GM12878 (cell line): Measurements from ENCODE around the gene DNAJC6. TPM values are rescaled to one million over a fixed set of nuclear protein-coding genes. Genes with fewer than 3 reads are reported as not detected.

Source experiments
- ATAC-seq: fragments of 200-7000 bp; cut with Tn5 transposase; 3 replicates; pipeline ENCODE4 v1.9.1; 2020; ENCODE audit warnings: mild to moderate bottlenecking, moderate library complexity
- BruUV-seq: library from RNA; stranded (reverse); fragments of 400-500 nt; replicated peaks from 2 replicates; lab custom pipeline; 2021; lab: Mats Ljungman, UMichigan
- CTCF ChIA-PET: fragments of 300-600 bp; sonication (Branson Sonifier 250); formaldehyde crosslinking; extraction: SDS; loops from one replicate; lab custom pipeline; 2021; ENCODE audit warnings: inconsistent platforms; lab: Yijun Ruan, JAX
- POLR2A ChIA-PET: fragments of 350-600 bp; formaldehyde crosslinking; extraction: SDS; loops from one replicate; lab custom pipeline; 2021; ENCODE audit warnings: inconsistent platforms; lab: Charles Lee
- RAD21 ChIA-PET: fragments of 300-600 bp; sonication (Branson Sonifier 250); formaldehyde crosslinking; loops from one replicate; lab custom pipeline; 2023; ENCODE audit warnings: antibody characterized with exemption; ENCODE audit not compliant: unreplicated experiment; lab: Charles Lee
- SMC1A ChIA-PET: fragments of 300-600 bp; sonication (Branson Sonifier 250); formaldehyde crosslinking; loops from one replicate; lab custom pipeline; 2023; ENCODE audit not compliant: unreplicated experiment, uncharacterized antibody; lab: Charles Lee
- DNase-seq: peaks from one replicate; pipeline ENCODE4 v3.0.0-alpha.2; 2011; ENCODE audit warnings: low read depth, low spot score
- FAIRE-seq: peaks from 3 replicates; lab custom pipeline; 2011; peaks lifted over from hg19 to GRCh38; lab: Jason Lieb, UNC
- H2AFZ ChIP-seq: 2 replicates; pipeline ENCODE4 v1.6.0; 2011; ENCODE audit warnings: low read depth, low read length, control low read depth; ENCODE audit not compliant: control insufficient read depth
- H3K27ac ChIP-seq: 2 replicates; pipeline ENCODE4 v1.5.1; 2011; ENCODE audit warnings: control low read depth; ENCODE audit not compliant: control insufficient read depth, insufficient read depth
- H3K27me3 ChIP-seq, 2 experiments: replicated peaks in 1 of 2; 2 replicates each; pipeline versions ENCODE4 v1.6.0 to v1.6.1; 2011; ENCODE audit warnings: low read length in 1 of 2; ENCODE audit not compliant: control insufficient read depth in 2 of 2, insufficient read depth in 2 of 2
- H3K36me3 ChIP-seq, 2 experiments: 2 replicates each; pipeline ENCODE4 v1.5.1; 2011; ENCODE audit warnings: low read length in 1 of 2; ENCODE audit not compliant: control insufficient read depth in 2 of 2, insufficient read depth in 2 of 2
- H3K4me1 ChIP-seq: 2 replicates; pipeline ENCODE4 v1.6.1; 2011; ENCODE audit warnings: mild to moderate bottlenecking, low read length, moderate library complexity, mixed read lengths; ENCODE audit not compliant: control insufficient read depth, insufficient read depth
- H3K4me2 ChIP-seq: 2 replicates; pipeline ENCODE4 v1.6.0; 2011; ENCODE audit warnings: control low read depth; ENCODE audit not compliant: control insufficient read depth, insufficient read depth
- H3K4me3 ChIP-seq: fragments of 200-600 bp; sonication (generic); 2 replicates; pipeline ENCODE4 v1.5.1; 2016
- H3K79me2 ChIP-seq: 2 replicates; pipeline ENCODE4 v1.6.0; 2011; ENCODE audit warnings: low read length; ENCODE audit not compliant: control insufficient read depth, insufficient read depth
- H3K9ac ChIP-seq: 2 replicates; pipeline ENCODE4 v1.8.0; 2011; ENCODE audit warnings: low read length, control low read depth, mixed read lengths; ENCODE audit not compliant: control insufficient read depth, insufficient read depth
- H3K9me3 ChIP-seq: replicated peaks from 3 replicates; pipeline ENCODE4 v1.5.1; 2011; ENCODE audit warnings: mild to moderate bottlenecking, low read length; ENCODE audit not compliant: control insufficient read depth, insufficient read depth
- H4K20me1 ChIP-seq: 2 replicates; pipeline ENCODE4 v1.6.0; 2011; ENCODE audit not compliant: control insufficient read depth, insufficient read depth
- CBFB ChIP-seq: IDR thresholded peaks from 2 replicates; pipeline ENCODE4 v1.6.1; 2016; ENCODE audit warnings: antibody characterized with exemption, low read depth
- CBX3 ChIP-seq: fragments of 200-600 bp; sonication (generic); IDR thresholded peaks from 2 replicates; pipeline ENCODE4 v1.6.1; 2016; ENCODE audit warnings: low read depth, borderline replicate concordance
- EP300 ChIP-seq, 2 experiments: fragments of 150-350 bp in 1 of 2; IDR thresholded peaks; 2 replicates each; pipeline ENCODE4 v1.6.1; 2011 to 2012; ENCODE audit warnings: low read depth in 2 of 2, low read length in 2 of 2, borderline replicate concordance in 1 of 2, improper control_type of control experiment in 1 of 2, inconsistent platforms in 1 of 2; ENCODE audit not compliant: control insufficient read depth in 1 of 2
- ETV6 ChIP-seq, 2 experiments: fragments of 450-650 bp in 1 of 2; IDR thresholded peaks in 1 of 2; conservative IDR thresholded peaks in 1 of 2; 2 replicates each; pipeline ENCODE4 v1.6.1; 2014; ENCODE audit warnings: antibody characterized with exemption in 1 of 2, borderline replicate concordance in 1 of 2, low read depth in 1 of 2, mild to moderate bottlenecking in 1 of 2, moderate library complexity in 1 of 2
- NR2C1 ChIP-seq: fragments of 450-650 bp; IDR thresholded peaks from 2 replicates; pipeline ENCODE4 v1.6.1; 2017; ENCODE audit warnings: antibody characterized with exemption, mild to moderate bottlenecking, moderate library complexity
- RELA ChIP-seq: fragments of 450-650 bp; IDR thresholded peaks from 2 replicates; pipeline ENCODE4 v1.8.0; 2014; ENCODE audit warnings: borderline replicate concordance; ENCODE audit not compliant: partially characterized antibody
- RUNX3 ChIP-seq: IDR thresholded peaks from 2 replicates; pipeline ENCODE4 v1.6.1; 2012; ENCODE audit warnings: low read length, inconsistent platforms
- TAF1 ChIP-seq: IDR thresholded peaks from 2 replicates; pipeline ENCODE4 v1.6.1; 2011; ENCODE audit warnings: mild to moderate bottlenecking, low read depth, low read length, borderline replicate concordance
- YY1 ChIP-seq: IDR thresholded peaks from 2 replicates; pipeline ENCODE4 v1.6.1; 2011; ENCODE audit warnings: low read depth, mild to moderate bottlenecking, low read length
- ZSCAN29 ChIP-seq: fragments of 450-650 bp; IDR thresholded peaks from 2 replicates; pipeline ENCODE4 v1.6.1; 2017; ENCODE audit warnings: mild to moderate bottlenecking, moderate library complexity
- ZZZ3 ChIP-seq: IDR thresholded peaks from 2 replicates; pipeline ENCODE4 v1.6.1; 2011; ENCODE audit warnings: low read depth; ENCODE audit not compliant: control insufficient read depth, insufficient read length
- WGBS: methylation state at CpG from one replicate; pipeline ENCODE4 v1.1.6; 2016; ENCODE audit warnings: low lambda C conversion rate; ENCODE audit not compliant: insufficient replicate concordance, insufficient coverage; ENCODE audit errors: missing lambda C conversion rate; 5-methylcytosine and 5-hydroxymethylcytosine counted together
- in situ Hi-C: fragments of 300-500 bp; cut with MboI; formaldehyde crosslinking; loops from 9 replicates; pipeline ENCODE4 v1.14.3; 2018; ENCODE audit warnings: mixed read lengths
- intact Hi-C: fragments of 100-400 bp; cut with micrococcal nuclease; formaldehyde crosslinking; loops from one replicate; pipeline ENCODE4 v1.14.2; 2022; ENCODE audit not compliant: unreplicated experiment
- polyA plus RNA-seq, 11 experiments: library from polyadenylated mRNA; depleted of rRNA in 4 of 11; unstranded in 6 of 11; stranded (reverse) in 5 of 11; fragments of >200 nt; fragmentation: Nextera tagmentation in 4 of 11; fragmentation: Illumina TruSeq in 1 of 11; extraction: Ambion mirVana in 4 of 11; extraction: Trizol in 1 of 11; gene quantifications; 1 replicate in 1 of 11; 2 replicates in 10 of 11; pipeline versions ENCODE4 v1.2.1 to v1.2.3, GENCODE V29; 2011 to 2016; ENCODE audit warnings: inconsistent platforms in 2 of 11, missing spikeins in 2 of 11, low read depth in 1 of 11
- total RNA-seq, 4 experiments: library from RNA; depleted of rRNA in 3 of 4; stranded (reverse); fragments of >200 nt in 3 of 4; fragmentation: Illumina TruSeq in 1 of 4; extraction: Trizol in 1 of 4; gene quantifications; 2 replicates each; pipeline versions ENCODE4 v1.2.1 to v1.2.3, GENCODE V29; 2013 to 2021
- TF ChIP-seq, protein P1 (sequence below): fragments of 450-650 bp; IDR thresholded peaks from 2 replicates; pipeline ENCODE4 v1.6.1; 2017; ENCODE audit warnings: mild to moderate bottlenecking, moderate library complexity
- TF ChIP-seq, protein P2 (sequence below): IDR thresholded peaks from 2 replicates; pipeline ENCODE4 v1.6.1; 2011; ENCODE audit warnings: borderline replicate concordance, low read depth, mild to moderate bottlenecking, moderate library complexity, low read length; ENCODE audit not compliant: insufficient read depth, poor library complexity, severe bottlenecking
- TF ChIP-seq, protein P3 (sequence below): IDR thresholded peaks from 2 replicates; pipeline ENCODE4 v1.6.1; 2012; ENCODE audit warnings: low read depth, low read length, improper control_type of control experiment

DNAJC6 gene
- total and polyA plus RNA-seq, 10 of the 15 experiments (the other 5 are each of a cell fraction or from before 2014, with no cell fraction given): 0.08 to 4.3 (median 2.7) TPM

DNA sequence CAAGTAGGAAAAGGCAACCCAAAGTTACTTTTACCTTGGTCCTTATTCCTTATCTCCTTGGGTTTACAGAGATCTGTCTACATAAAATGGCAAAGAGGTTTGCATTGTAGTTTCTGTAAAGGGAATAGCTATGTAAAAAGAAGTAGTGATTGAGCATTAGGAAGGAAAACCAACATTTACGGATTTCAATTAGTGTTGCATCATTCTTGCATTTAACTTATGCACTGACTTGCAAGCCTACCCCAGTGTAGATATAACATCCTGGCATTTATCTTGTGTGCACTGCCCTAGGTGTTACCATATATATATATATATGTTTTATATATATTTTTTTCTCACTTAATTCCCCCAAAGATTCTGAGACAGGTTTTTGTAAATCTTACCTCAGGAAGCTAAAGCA is 107.4 kb downstream of the DNAJC6 start:
- H3K4me3 ChIP-seq: no peak overlapping the region
- in situ Hi-C loops: no loop called here
- H2AFZ ChIP-seq: no peak overlapping the region
- no peak overlapping the region for H3K27ac ChIP-seq
- H3K4me1 ChIP-seq: peaks cover 6% of the 10 kb centered on the region
- H3K36me3 ChIP-seq: no peaks in the 10 kb centered on the region
- no peak for TF ChIP-seq TAF1
- no peak for TF ChIP-seq NR2C1
- no peak for TF ChIP-seq YY1
- TF ChIP-seq EP300 (IDR thresholded peaks at IDR 0.05; ENCODE audit: borderline replicate concordance in 1 of 2, control insufficient read depth in 1 of 2, low read depth in 2 of 2, low read length in 2 of 2): no peak
- no peak for TF ChIP-seq ZZZ3
- no peak for TF ChIP-seq ZSCAN29
- no peak for TF ChIP-seq CBX3
- no peak for TF ChIP-seq RUNX3
- TF ChIP-seq, protein P1, sequence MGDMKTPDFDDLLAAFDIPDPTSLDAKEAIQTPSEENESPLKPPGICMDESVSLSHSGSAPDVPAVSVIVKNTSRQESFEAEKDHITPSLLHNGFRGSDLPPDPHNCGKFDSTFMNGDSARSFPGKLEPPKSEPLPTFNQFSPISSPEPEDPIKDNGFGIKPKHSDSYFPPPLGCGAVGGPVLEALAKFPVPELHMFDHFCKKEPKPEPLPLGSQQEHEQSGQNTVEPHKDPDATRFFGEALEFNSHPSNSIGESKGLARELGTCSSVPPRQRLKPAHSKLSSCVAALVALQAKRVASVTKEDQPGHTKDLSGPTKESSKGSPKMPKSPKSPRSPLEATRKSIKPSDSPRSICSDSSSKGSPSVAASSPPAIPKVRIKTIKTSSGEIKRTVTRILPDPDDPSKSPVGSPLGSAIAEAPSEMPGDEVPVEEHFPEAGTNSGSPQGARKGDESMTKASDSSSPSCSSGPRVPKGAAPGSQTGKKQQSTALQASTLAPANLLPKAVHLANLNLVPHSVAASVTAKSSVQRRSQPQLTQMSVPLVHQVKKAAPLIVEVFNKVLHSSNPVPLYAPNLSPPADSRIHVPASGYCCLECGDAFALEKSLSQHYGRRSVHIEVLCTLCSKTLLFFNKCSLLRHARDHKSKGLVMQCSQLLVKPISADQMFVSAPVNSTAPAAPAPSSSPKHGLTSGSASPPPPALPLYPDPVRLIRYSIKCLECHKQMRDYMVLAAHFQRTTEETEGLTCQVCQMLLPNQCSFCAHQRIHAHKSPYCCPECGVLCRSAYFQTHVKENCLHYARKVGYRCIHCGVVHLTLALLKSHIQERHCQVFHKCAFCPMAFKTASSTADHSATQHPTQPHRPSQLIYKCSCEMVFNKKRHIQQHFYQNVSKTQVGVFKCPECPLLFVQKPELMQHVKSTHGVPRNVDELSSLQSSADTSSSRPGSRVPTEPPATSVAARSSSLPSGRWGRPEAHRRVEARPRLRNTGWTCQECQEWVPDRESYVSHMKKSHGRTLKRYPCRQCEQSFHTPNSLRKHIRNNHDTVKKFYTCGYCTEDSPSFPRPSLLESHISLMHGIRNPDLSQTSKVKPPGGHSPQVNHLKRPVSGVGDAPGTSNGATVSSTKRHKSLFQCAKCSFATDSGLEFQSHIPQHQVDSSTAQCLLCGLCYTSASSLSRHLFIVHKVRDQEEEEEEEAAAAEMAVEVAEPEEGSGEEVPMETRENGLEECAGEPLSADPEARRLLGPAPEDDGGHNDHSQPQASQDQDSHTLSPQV: no peak
- TF ChIP-seq, protein P2, sequence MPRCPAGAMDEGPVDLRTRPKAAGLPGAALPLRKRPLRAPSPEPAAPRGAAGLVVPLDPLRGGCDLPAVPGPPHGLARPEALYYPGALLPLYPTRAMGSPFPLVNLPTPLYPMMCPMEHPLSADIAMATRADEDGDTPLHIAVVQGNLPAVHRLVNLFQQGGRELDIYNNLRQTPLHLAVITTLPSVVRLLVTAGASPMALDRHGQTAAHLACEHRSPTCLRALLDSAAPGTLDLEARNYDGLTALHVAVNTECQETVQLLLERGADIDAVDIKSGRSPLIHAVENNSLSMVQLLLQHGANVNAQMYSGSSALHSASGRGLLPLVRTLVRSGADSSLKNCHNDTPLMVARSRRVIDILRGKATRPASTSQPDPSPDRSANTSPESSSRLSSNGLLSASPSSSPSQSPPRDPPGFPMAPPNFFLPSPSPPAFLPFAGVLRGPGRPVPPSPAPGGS: no peak
- TF ChIP-seq CBFB: no peak
- TF ChIP-seq, protein P3, sequence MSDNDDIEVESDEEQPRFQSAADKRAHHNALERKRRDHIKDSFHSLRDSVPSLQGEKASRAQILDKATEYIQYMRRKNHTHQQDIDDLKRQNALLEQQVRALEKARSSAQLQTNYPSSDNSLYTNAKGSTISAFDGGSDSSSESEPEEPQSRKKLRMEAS: no peak
- TF ChIP-seq RELA: no peak
- no peak for TF ChIP-seq ETV6 (conservative IDR thresholded peaks at IDR 0.05 in 1 of 2, IDR thresholded peaks at IDR 0.05 in 1 of 2; ENCODE audit: borderline replicate concordance in 1 of 2, low read depth in 1 of 2)
- intact Hi-C loops: no loop called here
- no peaks in the 10 kb centered on the region; the same call in 2 of the 3 replicates for H3K9me3 ChIP-seq
- no peaks in the 10 kb centered on the region for H4K20me1 ChIP-seq
- H3K4me2 ChIP-seq: no peak overlapping the region
- no peak for ATAC-seq
- 100% methylated on average over 1 of the region's 1 CpG for WGBS
- DNase-seq: no peak
- FAIRE-seq: no peak
- H3K27me3 ChIP-seq: no peaks in the 10 kb centered on the region
- ChIA-PET SMC1A (interaction anchor here (0.9 kb wide), 1 partner anchor 22 kb away, joined by 3 read pairs; no protein-coding TSS in a partner anchor), POLR2A (no interaction called here), CTCF (interaction anchor here (4.2 kb wide), 1 partner anchor 13 kb away, joined by 41 read pairs; no protein-coding TSS in a partner anchor), RAD21 (no interaction called here)
- no peak overlapping the region for H3K9ac ChIP-seq
- no TSS peak for BruUV-seq
- H3K79me2 ChIP-seq: peaks cover 12% of the 10 kb centered on the region
